Measurements from ENCODE around the gene RFC2.

RFC2 gene

GRCh38 chr7:74190259-74190658 is 63.9 kb downstream of the RFC2 start:
- no peak for DNase-seq (ENCODE audit: low spot score)

GRCh38 chr7:74187915-74188675 is 66.1 kb downstream of the RFC2 start:
- DNase-seq (ENCODE audit: low spot score), result peak; percentile 45

GRCh38 chr7:74185636-74186035 is 68.6 kb downstream of the RFC2 start:
- no peak for DNase-seq (ENCODE audit: low spot score)

GRCh38 chr7:74185016-74185415 is 69.2 kb downstream of the RFC2 start:
- DNase-seq (ENCODE audit: low spot score), result no peak

- peak; percentile 60 for DNase-seq (ENCODE audit: low spot score)
Measured at GRCh38 chr7:74183653-74184450, 70.3 kb downstream of the RFC2 start.

GRCh38 chr7:74183142-74183541 is 71.1 kb downstream of the RFC2 start:
- DNase-seq (ENCODE audit: low spot score), result no peak

- no peak for DNase-seq (ENCODE audit: low spot score)
Measured at GRCh38 chr7:74182453-74183090, 71.6 kb downstream of the RFC2 start.

GRCh38 chr7:74181821-74182220 is 72.4 kb downstream of the RFC2 start:
- no peak for DNase-seq (ENCODE audit: low spot score)

Measured in kidney capillary endothelial cell (primary cell).